GM12864 (cell line): ENCODE data around the gene CCT5.
"Not testable (repeated sequence)": the region's sequence is repeated elsewhere in the genome, so short reads cannot be mapped to it uniquely, and the experiment has no call there.

Source experiments
- DNase-seq: peaks from one replicate; pipeline ENCODE4 v3.0.0-alpha.2; 2011; ENCODE audit warnings: low read depth
- H3K4me3 ChIP-seq: 2 replicates; pipeline ENCODE4 v1.5.1; 2011; ENCODE audit warnings: mild to moderate bottlenecking, low read depth, low read length, control low read depth
- TF ChIP-seq, protein P1 (sequence below): IDR thresholded peaks from 2 replicates; pipeline ENCODE4 v1.5.1; 2011; ENCODE audit warnings: low read depth, mild to moderate bottlenecking, moderate library complexity, low read length, control low read depth, inconsistent platforms; ENCODE audit errors: missing control alignments

The CCT5 gene

DNA sequence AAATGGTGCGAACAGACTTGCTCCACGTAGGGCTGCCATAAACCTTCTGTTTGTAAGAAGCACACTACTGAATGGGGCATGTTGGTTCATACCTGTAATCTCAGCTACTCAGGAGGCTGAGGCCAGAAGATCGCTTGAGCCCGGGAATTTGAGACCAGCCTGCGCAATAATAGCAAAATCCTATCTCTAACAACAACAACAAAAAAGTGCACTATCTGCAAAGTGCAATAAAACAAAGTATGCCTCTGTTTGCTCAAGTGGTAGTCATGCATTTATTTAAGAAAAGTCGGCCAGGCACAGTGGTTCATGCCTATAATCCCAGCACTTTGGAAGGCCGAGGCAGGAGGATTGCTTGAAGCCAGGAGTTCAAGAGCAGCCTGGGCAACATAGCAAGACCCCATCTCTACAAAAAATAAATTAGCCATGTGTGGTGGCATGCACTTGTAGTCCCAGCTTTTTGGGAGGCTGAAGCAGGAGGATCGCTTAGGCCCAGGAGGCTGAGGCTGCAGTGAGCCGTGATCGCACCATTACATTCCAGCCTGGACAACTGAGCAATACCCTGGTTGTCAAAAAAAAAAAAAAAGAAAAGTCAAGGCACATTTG, 5.6 kb upstream of the CCT5 start:
- DNase-seq: no peak
- TF ChIP-seq, protein P1, sequence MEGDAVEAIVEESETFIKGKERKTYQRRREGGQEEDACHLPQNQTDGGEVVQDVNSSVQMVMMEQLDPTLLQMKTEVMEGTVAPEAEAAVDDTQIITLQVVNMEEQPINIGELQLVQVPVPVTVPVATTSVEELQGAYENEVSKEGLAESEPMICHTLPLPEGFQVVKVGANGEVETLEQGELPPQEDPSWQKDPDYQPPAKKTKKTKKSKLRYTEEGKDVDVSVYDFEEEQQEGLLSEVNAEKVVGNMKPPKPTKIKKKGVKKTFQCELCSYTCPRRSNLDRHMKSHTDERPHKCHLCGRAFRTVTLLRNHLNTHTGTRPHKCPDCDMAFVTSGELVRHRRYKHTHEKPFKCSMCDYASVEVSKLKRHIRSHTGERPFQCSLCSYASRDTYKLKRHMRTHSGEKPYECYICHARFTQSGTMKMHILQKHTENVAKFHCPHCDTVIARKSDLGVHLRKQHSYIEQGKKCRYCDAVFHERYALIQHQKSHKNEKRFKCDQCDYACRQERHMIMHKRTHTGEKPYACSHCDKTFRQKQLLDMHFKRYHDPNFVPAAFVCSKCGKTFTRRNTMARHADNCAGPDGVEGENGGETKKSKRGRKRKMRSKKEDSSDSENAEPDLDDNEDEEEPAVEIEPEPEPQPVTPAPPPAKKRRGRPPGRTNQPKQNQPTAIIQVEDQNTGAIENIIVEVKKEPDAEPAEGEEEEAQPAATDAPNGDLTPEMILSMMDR: no peak
- no peak overlapping the region for H3K4me3 ChIP-seq

DNA sequence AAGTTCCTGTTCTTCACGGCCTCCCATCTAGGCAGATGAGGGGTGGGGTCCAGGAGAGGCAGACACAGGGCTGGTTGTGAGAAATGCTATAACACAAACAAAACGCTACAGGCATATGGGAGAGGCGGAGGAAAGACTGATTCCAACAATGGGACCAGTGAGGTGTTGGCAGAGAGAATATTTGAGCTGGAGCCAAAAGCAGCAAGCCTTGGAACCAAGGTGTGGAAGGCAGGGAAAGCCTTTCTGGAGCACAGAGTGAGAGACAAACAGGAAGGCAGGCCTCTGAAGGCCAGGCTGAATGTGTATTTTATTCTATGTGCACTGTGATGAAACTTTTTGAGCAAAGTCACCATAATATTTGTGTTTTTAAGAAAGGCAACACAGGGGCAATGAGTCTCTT, 3.3 kb upstream of the CCT5 start:
- no peak for DNase-seq
- TF ChIP-seq, protein P1: no peak
- H3K4me3 ChIP-seq: no peak overlapping the region

DNA sequence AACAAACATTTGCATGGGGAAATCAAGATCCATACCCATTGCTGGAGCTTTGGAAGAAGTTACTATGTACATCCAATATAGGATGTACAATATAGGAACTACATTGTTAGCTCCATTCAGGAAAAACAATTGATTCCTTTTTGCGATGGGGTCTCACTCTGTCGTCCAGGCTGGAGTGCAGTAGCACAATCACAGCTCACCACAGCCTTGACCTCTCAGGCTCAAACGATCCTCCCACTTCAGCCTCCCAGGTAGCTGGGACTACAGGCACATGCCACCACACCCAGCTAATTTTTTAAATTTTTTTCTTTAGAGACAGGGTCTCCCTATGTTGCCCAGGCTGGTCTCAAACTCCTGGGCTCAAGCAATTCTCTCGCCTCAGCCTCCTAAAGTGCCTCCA, 2.9 kb upstream of the CCT5 start:
- H3K4me3 ChIP-seq, DNase-seq: not testable (repeated sequence)

DNA sequence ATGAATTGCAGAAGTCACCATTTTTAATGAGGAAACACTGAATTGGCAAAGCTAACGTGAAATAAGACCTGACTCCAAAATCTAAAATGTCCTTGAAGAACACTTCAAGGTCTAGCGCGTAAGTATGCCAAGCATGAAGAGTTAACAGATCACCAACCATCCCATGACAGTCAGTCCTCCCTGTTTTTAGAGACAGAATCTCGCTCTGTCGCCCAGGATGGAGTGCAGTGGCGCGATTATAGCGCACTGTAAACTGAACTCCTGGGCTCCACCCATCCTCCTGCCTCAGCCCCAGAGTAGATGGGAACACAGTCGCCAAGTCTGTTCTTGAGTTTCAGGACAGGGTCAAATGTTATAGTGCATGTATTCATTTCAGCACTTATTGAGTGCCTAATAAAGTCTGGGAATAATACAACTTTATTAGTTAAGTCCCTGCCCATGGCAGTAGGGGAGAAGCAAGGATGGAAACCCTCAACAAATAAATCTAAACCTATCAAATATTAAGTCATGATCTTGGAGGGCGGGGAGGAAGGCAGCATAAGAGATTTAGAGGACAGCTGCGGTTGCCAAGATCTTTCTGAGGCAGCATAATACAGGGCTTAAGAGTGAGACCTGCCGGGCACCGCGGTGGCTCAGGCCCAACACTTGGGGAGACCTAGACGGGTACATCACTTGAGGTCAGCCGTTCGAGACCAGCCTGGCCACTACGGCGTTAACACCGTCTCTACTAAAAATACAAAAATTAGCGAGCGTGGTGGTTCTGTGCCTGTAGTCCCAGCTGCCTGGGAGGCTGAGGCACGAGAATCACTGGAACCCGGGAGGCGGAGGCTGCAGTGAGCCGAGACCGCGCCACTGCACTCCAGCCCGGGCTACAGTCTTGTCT, 1.5 kb upstream of the CCT5 start:
- TF ChIP-seq, protein P1: no peak
- DNase-seq: no peak
- peak overlapping the region; percentile 91 for H3K4me3 ChIP-seq

DNA sequence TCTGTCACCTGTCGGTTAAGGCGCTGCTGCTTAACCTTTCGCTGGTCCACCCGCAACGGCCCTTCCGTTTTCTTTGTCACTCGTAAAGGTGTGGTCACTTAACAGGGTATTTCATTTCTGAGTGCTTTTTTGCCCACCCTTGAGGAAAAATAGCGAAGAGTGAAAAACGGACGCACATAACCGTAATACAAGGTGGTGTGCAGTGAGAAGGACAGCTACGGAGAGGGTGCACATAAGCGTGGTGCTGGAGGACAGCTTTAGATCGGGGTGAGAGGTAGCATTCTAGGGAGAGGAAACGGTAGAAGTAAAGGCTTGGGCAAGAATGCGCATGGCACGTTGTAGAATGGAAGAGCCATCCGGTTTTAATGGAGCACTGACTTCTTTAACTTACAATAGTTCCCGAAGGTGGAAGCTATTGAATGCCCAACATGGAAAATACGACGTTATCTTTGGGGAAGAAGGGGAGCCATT, 761 bp downstream of the CCT5 start:
- no peak for DNase-seq
- peak overlapping the region; percentile 91 for H3K4me3 ChIP-seq
- TF ChIP-seq, protein P1: no peak

DNA sequence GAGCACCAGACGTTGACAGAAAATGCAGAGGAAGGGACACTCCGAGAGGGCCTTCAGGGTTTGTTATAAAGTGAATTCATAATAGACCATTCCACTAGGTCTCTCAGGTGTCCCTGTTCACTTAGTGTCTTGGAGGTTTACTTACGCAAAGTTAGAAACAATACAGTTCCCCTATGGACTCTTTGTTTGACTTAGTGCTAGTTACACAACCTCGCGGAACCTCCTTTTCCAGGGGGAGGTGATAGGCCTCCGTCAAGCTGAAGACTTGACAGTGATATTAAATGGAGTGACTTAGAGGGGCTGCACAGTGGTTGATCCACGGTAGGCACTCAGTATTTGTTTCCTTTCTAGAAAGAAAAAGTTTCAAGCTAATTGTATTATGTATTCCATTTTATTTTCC, 1.3 kb downstream of the CCT5 start:
- TF ChIP-seq, protein P1: no peak
- no peak for DNase-seq
- peak overlapping the region; percentile 91 for H3K4me3 ChIP-seq

DNA sequence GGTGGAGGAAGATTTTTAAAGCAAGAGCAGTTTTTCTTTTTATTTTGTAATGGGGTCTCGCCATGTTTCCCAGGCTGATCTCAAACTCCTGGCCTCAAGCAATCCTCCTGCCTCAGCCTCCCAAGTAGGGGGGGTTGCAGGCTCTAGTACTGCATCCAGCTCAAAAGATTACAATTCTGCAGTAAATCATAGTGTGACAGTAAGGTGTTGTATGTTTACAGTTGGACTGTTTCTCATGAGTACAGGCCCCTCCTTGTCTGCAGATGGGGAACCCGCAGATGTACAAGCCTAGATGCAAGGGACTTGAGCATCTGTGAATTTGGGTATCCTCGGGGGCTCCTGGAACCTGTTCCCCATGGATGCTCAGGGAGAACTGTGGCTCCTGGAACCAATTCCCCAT, 3.3 kb downstream of the CCT5 start:
- H3K4me3 ChIP-seq: no peak overlapping the region
- TF ChIP-seq, protein P1: no peak
- no peak for DNase-seq
